Transverse colon (tissue), 4 donors: ENCODE results near the gene CISD2.
"Not testable (repeated sequence)": the region's sequence is repeated elsewhere in the genome, so short reads cannot be mapped to it uniquely, and the experiment has no call there.

Experiments used
- CTCF ChIP-seq, 5 experiments: fragments of 200-600 bp in 3 of 5; fragments of 450-650 bp in 2 of 5; sonication (generic) in 3 of 5; IDR thresholded peaks; 1 replicate in 2 of 5; 2 replicates in 3 of 5; pipeline ENCODE4 v1.5.1; 2016 to 2017; ENCODE audit warnings: antibody characterized with exemption in 5 of 5, inconsistent platforms in 3 of 5, mild to moderate bottlenecking in 2 of 5, moderate library complexity in 1 of 5
- EP300 ChIP-seq: sonication (generic); formaldehyde crosslinking; IDR thresholded peaks from one replicate; pipeline ENCODE4 v1.6.1; 2017; ENCODE audit warnings: antibody characterized with exemption, low read depth
- POLR2A ChIP-seq: fragments of 450-650 bp; IDR thresholded peaks from one replicate; pipeline ENCODE4 v1.6.1; 2016; ENCODE audit warnings: antibody characterized with exemption, mild to moderate bottlenecking, moderate library complexity
- POLR2AphosphoS5 ChIP-seq, 3 donors: sonication (generic); formaldehyde crosslinking; IDR thresholded peaks; one replicate each; pipeline ENCODE4 v1.6.1; 2016; ENCODE audit warnings: antibody characterized with exemption in 3 of 3

- not testable (repeated sequence) for TF ChIP-seq POLR2A; EP300; CTCF (IDR thresholded peaks at IDR 0.05); POLR2AphosphoS5 (IDR thresholded peaks at IDR 0.05)
Measured at GRCh38 chr4:102938063-102938462, 69.3 kb downstream of the CISD2 start.
